HepG2 (cell line): ENCODE results near the gene BPIFB4. TPM values are rescaled to one million over a fixed set of nuclear protein-coding genes. Genes with fewer than 3 reads are reported as not detected.
A peak's percentile ranks its signal among the peaks of the same experiment; 100 is the strongest.

Experiments used
- ATF5 ChIP-seq: sonication (generic); formaldehyde crosslinking; IDR thresholded peaks from 2 replicates; pipeline ENCODE4 v1.4.0; 2020; ENCODE audit warnings: mild to moderate bottlenecking, low read depth, missing genetic modification reagents
- ATF7-NPFF ChIP-seq: sonication (generic); formaldehyde crosslinking; IDR thresholded peaks from 2 replicates; pipeline ENCODE4 v1.8.1; 2023; ENCODE audit warnings: mild to moderate bottlenecking, low read depth, missing genetic modification reagents, moderate library complexity
- SNAPC4 ChIP-seq: sonication (generic); formaldehyde crosslinking; IDR thresholded peaks from 2 replicates; pipeline ENCODE4 v1.4.0; 2020; ENCODE audit warnings: mild to moderate bottlenecking, missing genetic modification reagents
- THAP11 ChIP-seq: IDR thresholded peaks from 2 replicates; pipeline ENCODE4 v1.6.1; 2016; ENCODE audit warnings: missing biosample characterization, missing genetic modification reagents
- ZBTB40 ChIP-seq, 2 experiments: fragments of 450-650 bp in 1 of 2; sonication (generic) in 1 of 2; formaldehyde crosslinking in 1 of 2; IDR thresholded peaks; 2 replicates each; pipeline versions ENCODE4 v1.6.1 to v1.8.0; 2016 to 2022; ENCODE audit warnings: antibody characterized with exemption in 1 of 2, mild to moderate bottlenecking in 1 of 2, missing genetic modification reagents in 1 of 2
- ZNF280B ChIP-seq: sonication (generic); formaldehyde crosslinking; IDR thresholded peaks from 2 replicates; pipeline ENCODE4 v1.5.0; 2020; ENCODE audit warnings: missing genetic modification reagents, mild to moderate bottlenecking, borderline replicate concordance
- ZNF552 ChIP-seq: sonication (generic); formaldehyde crosslinking; IDR thresholded peaks from 2 replicates; pipeline ENCODE4 v1.9.0; 2022; ENCODE audit warnings: missing genetic modification reagents, mild to moderate bottlenecking, borderline replicate concordance
- ZNF713 ChIP-seq: sonication (generic); formaldehyde crosslinking; IDR thresholded peaks from 2 replicates; pipeline ENCODE4 v1.4.0; 2020; ENCODE audit warnings: mild to moderate bottlenecking, missing genetic modification reagents
- polyA plus RNA-seq, 8 experiments: library from polyadenylated mRNA; depleted of rRNA in 3 of 8; stranded (reverse) in 7 of 8; unstranded in 1 of 8; fragments of >200 nt; fragmentation: Illumina TruSeq in 4 of 8; extraction: Trizol in 4 of 8; gene quantifications; 2 replicates each; pipeline versions ENCODE4 v1.2.1 to v1.2.3, GENCODE V29; 2011 to 2016; ENCODE audit warnings: low read depth in 4 of 8, missing spikeins in 1 of 8, mixed read lengths in 1 of 8; ENCODE audit not compliant: insufficient read depth in 1 of 8
- total RNA-seq, 5 experiments: library from RNA; depleted of rRNA; stranded (reverse); fragments of >200 nt; fragmentation: Illumina TruSeq; extraction: Trizol; gene quantifications; 2 replicates each; pipeline ENCODE4 v1.2.3, GENCODE V29; 2016; ENCODE audit warnings: low read depth in 1 of 5

BPIFB4 gene
- total and polyA plus RNA-seq, 2 of the 13 experiments (the other 11 are each of a cell fraction or from before 2014, with no cell fraction given) = 0.09 TPM; not detected in 1

- TF ChIP-seq ZBTB40 (IDR thresholded peaks at IDR 0.05) (no peak), ZBTB40 (CRISPR knock-in tag; IDR thresholded peaks at IDR 0.05) (no peak), ATF7-NPFF (no peak), ZNF713 (CRISPR knock-in tag) (no peak), ZNF280B (no peak), ATF5 (CRISPR knock-in tag) (no peak), ZNF552 (CRISPR knock-in tag) (no peak), THAP11 (peak; percentile 58; the same call in 1 of the 2 replicates), SNAPC4 (CRISPR knock-in tag) (no peak)
These were observed 48.1 kb downstream of the BPIFB4 start (continued) for GRCh38 chr20:33127422-33128097.
